ENCODE results near the gene CARD11.

Gene CARD11

GRCh38 chr7:3013975-3014792, 29.5 kb downstream of the CARD11 start:
- no peak for DNase-seq

DNA sequence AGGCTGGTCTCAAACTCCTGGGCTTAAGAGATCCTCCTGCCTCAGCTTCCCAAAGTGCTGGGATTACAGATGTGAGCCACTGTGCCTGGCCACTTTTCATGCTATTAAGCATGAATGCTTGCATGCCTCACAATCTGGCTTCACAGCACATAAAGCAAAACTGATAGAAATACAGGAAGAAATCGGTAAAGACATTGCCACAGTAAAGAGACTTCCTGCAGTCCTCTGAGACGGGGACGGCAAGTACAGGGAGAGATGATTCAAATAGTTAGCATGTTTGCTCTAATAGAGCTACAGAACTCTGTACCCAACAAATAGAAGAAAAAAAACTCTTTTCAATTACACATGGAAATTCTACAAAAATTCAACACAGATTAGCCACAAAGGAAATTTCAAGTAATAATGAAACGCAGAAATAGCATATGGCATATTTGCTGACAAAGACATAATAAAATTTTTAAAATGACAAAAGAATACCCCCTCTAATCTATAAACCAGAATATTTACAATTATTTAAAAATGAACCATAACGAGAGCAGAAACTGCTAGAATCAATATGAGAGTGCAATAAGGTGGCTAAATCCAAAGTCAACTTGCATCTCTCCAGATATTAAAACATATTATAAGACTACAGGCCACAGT, 32.3 kb downstream of the CARD11 start:
- no peak for DNase-seq

- DNase-seq: no peak
Observed at GRCh38 chr7:3010161-3010560, 33.5 kb downstream of the CARD11 start.

GRCh38 chr7:3009086-3009485, 34.6 kb downstream of the CARD11 start:
- no peak for DNase-seq

DNA sequence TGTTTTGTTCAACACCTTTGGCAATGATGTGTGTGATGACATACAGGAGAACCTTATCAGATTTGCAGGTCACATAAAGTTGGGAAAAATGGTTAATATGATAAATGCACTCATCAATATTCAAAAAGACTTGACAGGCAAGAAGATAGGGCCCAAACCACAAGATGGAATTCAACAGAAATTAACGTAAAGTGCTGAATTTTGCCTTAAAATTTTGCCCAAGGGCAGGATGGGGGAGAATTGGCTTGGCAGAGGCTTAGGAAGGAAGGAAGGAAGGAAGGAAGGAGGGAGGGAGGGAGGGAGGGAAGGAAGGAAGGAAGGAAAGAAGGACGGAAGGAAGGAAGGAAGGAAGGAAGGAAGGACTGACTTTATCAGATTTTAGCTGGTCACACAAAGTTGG, 35.3 kb downstream of the CARD11 start:
- DNase-seq: no peak

DNA sequence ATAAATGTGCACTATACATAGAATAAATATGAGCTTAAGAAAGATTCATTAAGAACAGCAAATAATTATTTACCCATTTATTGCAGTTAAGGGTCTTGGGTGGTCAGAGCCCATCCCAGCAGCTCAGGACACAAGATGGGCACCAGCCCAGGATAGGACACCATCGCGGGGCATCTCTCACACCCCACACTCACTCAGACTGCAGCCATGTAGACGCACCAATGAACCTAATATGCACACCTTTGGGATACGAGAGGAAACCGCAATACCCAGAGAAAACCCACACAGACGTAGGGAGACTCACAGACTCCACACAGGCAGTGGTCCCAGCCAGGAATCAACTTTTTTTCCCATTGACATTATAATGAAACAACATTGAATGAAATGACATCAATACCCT, 36.0 kb downstream of the CARD11 start:
- no peak for DNase-seq

- no peak for DNase-seq
Observed at GRCh38 chr7:3005257-3005656, 38.4 kb downstream of the CARD11 start.

DNA sequence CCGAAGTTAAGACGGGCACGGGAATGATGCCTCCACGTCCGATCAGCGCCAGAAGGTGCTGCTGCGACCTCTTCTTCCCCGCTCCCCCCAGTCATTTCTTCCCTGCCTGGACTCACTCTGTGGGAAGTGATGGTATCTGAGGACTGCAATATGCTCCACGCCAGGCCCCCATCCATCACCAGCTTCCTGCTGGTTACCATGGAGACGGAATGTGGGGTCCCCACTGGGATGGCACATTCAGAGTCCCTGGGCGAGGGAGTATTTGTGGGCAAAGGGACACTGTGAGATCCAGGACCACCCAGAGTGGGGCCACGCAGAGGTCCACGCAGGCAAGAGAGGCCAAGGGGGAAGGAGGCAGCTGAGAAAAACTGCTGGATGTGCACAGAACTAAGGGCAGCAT, 39.7 kb downstream of the CARD11 start:
- no peak for DNase-seq

GRCh38 chr7:3002631-3003030, 41.0 kb downstream of the CARD11 start:
- no peak for DNase-seq

DNA sequence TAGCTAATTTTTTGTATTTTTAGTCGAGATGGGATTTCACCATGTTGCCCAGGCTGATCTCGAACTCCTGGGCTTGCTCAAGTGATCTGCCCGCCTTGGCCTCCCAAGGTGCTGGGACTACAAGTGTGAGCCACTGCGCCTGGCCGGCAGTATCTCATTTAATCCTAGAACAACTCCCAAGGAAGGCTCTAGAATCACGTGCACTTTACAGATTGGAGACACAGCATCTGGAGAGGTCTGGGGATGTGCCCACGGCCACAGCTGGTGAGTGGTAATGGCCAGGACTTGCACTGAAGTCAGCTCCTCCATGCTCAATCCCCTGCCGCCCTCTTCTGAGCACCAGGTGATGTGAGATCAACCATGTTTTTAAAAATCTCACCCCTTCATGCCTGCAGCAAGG, 43.1 kb downstream of the CARD11 start:
- no peak for DNase-seq

DNA sequence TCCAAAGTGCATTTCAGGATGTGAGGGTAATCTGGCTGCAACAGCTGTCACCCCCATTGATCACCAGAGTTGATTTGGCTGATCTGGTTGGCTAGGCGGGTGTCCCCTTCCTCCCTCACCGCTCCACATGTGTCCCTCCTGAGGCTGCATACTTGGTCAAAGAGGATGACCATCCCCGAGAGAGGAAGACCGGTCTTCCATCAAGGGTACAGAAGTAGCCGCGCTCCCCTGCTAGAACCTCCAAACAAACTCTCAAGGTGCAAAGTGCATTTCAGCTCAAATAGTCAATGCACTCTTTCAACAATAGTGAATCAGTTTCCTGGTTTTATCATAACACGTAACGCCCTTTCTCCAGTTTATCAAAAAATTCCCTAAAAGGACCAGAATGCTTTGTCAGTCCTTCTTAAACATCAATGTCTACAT, 44.6 kb downstream of the CARD11 start:
- DNase-seq: no peak

DNA sequence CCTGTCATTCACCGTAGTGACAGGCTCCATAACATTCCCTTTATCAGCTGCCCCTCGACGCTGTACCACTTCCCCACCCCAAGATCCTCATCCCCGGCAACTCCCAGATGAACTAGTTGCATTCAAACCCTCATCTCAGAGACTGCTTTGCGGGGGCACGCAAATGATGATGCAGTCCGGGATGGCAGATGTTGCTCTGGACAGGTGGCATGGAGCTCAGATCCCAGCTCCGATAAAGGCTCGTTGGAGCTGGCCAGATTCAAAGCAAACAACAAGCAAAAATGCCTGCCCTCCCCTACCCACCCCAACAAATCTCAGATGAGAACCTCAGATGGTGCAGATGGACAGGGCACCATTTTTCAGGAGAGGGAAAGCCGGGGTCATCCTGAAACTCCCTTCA, 46.7 kb downstream of the CARD11 start:
- DNase-seq: no peak

DNA sequence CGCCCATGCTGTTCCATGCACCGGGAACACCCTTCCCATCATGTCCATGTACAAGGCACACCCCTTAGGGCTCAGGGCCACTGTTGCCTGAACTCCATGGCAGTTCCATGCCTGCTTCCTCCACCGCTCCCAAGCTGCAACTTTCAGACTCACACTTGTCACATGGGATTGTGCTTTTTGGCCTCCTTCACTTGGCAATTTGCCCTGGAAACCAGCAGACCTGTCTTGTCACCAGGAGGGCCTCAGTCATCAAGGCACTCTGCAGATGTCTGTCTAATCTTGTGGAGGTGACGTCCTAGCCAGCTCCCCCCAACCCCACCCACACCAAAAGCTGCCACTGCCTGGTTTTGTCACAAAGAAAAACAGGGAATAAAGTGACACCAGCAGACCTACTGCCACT, 47.5 kb downstream of the CARD11 start:
- peak; percentile 16 for DNase-seq

DNA sequence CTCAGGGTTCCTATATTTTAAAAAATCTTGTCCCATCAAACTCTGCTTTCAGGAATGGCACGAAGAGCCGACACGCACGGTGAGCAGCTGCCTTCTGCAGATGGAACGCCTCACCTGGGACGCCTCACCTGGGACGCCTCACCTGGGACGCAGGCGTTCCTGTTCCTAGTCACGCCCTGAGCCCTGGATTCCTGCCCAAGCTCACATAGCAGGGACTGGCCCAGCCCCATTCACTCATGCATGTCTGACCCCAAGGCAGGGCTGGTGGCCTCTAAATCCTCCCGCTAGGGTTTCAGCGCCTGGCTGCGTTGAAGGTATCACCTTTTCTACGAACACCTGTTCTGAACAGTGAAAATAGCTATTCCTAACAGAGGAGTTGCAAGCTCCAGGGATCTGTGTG, 49.8 kb downstream of the CARD11 start:
- DNase-seq: no peak

DNA sequence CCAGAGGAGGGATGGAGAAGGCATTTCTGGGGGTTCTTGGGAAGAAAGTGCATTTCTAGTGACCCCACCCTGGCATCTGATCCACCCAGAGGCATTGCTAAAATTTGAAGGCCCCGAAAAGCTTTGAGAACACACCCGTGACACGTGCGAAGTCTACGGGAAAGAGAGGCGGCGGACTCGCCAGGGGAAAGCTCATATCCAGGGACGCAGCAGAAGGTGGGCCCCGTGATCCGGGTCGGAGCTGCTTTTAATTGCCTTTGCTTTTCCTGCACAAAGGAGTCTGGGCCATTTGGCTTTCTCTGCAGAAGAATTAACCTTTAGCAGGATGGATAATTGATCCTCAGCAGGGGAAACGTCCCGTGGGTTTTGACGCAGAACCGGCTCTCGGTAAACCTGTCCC, 50.3 kb downstream of the CARD11 start:
- no peak for DNase-seq

- no peak for DNase-seq
Observed at GRCh38 chr7:2990949-2991470, 52.7 kb downstream of the CARD11 start.

DNA sequence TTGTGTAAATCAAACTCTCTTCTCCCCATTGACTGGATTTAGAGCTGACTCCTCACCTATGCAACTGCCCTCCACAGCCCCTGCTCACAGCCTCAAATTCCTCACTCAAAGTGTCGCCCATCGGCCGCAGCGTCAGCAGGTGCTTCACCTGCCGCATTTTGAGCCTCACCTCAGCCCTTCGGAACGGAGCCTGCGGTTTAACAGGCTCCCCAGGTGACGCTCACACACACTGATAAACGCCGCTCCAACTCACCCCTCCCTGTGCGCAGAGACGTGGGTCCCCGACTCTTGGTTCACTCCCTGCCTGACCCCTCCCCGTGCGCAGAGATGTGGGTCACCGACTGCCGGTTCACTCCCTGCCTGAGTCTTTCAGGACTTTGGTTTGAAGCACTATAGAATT, 57.1 kb downstream of the CARD11 start:
- no peak for DNase-seq

DNA sequence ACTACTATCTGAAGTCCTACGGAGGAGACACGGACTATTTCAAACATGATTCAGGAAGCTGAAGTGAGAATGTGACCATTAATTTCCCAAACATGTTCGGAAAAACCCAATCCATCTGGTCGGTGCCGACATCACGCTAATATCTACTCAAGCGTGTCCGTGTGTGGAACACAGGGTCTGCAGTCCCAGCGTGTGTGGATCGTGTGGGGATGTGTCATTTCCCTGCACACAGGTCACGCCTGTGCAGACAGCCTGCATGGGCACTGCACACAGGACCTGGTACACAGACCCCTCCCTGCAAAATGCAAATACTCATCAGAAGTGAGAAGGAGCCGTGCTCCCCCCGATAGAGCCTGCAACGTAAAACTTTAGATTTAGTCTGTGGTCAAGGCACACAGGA, 57.8 kb downstream of the CARD11 start:
- DNase-seq: no peak

DNA sequence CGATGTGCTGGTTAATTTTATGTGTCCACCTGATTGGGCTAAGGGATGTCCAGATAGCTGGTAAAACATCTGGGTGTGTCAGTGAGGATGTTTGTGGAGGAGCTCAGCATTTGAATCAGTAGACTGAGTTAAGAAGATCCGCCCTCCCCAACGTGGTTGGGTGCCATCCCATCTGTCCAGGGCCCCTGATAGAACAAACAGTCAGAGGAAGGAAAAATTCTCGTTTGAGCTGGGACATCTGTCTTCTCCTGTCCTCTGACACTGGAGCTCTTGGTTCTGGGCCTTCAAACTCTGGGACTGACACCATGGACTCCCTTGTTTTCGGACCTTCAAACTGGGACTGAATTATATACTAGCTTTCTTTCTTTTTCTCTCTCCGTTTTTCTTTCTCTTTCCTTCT, 59.6 kb downstream of the CARD11 start:
- DNase-seq: no peak

- DNase-seq: no peak
Observed at GRCh38 chr7:2983586-2983985, 60.1 kb downstream of the CARD11 start.

DNA sequence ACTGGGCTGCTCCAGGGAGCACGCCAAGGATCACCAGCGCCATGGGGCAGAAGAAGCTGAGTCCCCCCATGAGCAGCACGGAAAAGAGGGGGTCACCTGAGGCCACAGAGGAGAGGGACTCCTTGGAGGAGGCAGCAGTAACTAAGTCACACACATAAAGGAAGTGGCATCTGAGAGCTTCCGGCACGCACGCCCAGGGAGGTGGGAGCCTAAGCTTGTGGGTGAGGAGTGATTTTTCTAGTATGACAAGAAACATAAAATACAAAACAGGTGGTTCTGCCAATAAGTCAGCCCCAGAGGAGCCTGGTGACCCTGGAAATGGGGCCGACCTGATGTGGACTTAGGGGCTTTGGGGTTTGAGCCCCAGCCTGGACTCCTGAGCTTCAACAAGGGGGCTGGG, 60.8 kb downstream of the CARD11 start:
- DNase-seq: no peak

GRCh38 chr7:2982401-2982800, 61.3 kb downstream of the CARD11 start:
- no peak for DNase-seq

GRCh38 chr7:2981103-2981480, 62.6 kb downstream of the CARD11 start:
- DNase-seq: no peak

GRCh38 chr7:2980401-2981102, 63.1 kb downstream of the CARD11 start:
- DNase-seq: no peak
